DMS53 (cell line): Measurements from ENCODE around the gene BCL7A.
A peak's percentile ranks its signal among the peaks of the same experiment; 100 is the strongest.

Experiments used
- DNase-seq: peaks from one replicate; lab custom pipeline; 2025; lab: John Stamatoyannopoulos, UW

Gene BCL7A

DNA sequence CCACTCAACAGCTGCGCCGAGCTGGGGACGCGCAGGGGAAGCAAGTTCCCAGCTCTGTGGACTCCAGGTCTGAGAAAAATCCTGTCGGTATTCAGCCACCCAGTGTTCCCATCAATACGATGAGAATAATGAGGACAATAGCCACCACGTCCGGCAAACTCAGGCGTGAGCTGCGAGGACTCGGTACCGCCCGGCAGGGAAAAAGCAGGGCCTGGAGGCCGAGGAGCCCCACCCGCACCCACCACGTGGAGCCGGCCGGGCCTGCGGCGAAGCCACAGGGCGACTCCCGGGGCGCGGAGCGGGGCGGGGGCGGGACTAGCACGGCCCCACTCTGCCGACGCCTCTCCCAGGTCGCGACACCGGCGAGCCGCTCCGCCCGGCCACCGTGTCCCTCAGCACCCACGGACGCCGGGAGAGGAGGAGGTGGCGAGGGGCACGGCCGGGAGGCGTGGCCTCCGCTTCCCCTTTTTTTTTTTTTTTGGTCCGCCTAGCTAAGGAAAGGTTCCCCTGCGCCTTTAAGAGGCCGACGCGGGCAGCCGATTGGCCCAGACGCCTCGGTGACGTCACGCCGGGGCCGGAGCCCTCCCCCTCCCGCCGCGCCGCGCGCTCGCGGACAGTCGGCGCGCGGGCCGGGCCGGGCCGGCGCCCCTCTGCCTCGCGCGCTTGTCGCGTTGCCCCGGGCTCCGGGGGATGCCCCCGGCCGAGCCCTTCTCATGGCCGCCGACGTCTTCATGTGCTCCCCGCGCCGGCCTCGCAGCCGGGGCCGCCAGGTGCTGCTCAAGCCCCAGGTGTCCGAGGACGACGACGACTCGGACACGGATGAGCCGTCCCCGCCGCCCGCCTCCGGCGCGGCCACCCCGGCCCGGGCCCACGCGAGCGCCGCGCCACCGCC, 56.7 kb downstream of the BCL7A start, which contains the start of gene MLXIP:
Gene MLXIP, plus strand, starts transcription at position 616 of the 892 bp plus-strand sequence. Its CDS starts 98 bp downstream, at position 714.
- DNase-seq: peak; percentile 98

DNA sequence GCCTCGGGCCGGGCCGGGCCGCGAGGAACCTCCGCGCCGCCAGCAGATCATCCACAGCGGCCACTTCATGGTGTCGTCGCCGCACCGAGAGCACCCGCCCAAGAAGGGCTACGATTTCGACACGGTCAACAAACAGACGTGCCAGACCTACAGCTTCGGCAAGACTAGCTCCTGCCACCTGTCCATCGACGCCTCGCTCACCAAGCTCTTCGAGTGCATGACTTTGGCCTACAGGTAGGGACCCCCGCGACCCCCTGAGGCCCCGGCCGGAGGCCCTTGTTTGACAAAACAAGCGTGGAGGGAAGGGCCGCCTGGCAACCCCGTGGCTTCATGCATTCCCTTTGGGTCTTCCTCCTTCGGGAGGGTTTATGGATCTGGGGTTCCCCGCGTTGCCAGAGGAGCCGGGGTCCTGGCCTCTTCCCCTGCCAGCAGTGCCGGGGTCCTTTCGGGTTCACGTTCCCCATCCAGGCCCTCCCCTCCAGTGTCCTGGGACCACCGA, 57.4 kb downstream of the BCL7A start:
- DNase-seq: peak; percentile 77

DNA sequence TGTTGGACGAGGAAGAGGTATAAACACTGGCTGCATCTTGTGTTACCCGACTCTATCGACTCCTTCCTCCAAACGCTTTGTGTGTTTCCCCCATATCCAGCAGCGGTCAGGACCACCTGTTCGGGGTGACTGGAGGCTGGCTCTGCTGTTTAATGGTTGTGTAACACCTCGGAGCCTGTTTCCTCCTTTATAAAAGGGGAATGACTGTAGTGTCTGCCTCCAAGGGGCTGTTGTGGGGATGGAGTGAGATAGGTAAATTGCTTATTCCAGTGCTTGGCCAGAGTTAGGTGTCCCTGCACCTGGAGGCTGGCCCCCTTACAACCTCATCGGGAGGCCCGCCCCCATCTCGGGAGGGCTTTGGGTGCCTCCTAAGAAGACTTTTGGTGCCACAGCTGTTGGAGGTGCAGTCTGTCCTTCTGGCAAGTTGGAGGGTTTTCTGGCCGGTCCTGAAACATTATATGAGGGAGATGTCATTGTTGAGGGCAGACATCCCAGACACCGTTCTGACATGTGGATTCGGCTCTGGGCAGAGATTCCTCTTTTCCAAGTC, 57.9 kb downstream of the BCL7A start:
- DNase-seq: peak; percentile 52

DNA sequence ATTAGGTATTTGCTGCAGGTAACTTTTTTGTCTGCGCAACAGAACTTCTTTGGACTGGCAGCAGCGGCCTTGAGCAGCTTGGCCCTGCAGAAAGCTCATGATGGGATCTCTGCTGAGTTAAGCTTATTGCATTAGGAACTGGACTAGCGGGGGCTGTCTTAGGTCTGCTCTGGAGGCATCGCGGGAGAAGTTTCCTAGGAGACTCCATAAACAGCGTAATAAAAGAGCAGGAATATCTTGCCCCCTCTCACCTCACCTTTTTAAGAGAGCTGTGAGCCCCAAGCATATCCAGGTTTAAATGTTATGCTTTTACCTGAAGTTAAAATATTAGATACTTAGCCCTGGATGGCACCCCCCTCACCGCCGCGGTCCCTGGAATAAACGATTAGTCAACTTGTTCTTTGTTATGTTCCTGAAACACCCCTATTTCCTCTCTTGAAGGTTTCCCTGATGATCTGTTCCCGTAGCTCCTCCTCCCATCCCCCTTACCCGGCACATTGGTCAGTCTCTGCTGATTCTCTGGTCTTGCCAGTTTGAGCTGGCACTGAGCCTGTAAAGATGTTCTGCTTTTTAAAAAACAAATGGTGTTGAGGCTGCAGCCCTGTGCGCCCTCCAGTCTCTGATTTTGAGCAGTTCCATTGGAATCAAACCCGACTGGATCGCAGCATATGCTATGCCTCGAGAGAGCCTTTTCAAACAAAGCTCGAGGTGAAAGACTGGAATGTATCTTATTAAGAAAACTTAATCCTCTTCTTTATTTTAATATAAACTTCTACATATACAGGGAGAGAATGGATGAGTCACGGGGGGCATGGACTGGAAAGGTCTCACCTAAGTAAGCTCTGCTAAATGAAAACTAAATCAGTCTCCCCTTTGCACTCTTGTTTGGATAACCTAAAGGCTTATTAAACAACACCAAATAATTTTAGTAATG, 58.7 kb downstream of the BCL7A start:
- DNase-seq: peak; percentile 68

DNA sequence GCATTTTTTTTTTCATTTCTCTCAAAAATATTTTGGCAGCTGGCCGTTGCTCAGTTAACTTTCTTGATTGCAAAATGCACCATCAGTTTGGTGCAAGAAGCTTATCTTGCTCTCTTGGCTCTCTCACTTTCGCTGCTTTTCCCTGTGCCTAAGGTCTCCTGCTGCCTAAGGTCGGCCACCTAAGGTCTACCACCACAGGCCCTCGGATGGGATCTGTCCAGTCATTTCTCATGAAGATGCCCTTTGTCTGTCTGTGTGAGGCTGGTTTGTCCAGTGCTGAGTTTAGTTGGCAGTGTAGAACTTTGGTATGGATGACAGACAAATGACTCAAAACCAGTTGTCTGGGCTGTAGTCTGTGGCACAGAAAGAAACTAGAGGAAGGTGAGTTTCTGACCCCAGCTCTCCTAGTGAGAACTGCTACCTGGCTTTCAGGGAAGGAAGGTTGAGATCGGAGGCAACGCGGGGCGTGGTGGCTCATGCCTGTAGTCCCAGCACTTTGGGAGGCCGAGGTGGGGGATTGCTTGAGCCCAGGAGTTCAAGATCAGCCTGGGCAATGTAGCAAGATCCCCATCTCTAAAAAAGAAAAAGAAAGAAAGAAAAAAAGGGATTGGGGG, 59.5 kb downstream of the BCL7A start:
- DNase-seq: no peak

DNA sequence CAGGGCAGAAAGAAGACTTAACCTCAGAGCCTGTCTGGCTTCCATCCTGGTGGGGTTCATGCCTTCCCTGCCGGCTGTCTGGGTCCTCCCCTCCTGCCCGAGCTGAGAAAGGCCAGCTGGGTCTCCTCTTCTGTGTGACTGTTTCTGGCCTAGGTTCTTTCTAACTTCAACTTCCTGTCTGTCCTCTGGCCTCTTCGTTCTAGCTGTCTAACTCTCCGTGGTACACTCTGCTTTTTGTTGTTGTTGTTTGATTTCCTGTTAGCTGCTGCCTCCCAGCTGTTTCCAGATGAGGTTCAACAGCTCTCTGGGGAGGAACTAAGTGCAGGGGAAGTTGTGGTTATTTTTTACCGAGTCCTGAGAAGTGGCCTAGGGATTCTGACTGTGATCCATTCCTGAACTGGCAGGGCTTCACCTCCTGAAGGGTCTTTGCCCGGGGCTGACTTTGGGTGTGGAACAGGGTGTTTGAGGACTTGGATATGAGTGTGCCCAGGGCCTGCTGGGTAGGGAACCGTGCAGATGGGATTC, 60.1 kb downstream of the BCL7A start:
- no peak for DNase-seq

DNA sequence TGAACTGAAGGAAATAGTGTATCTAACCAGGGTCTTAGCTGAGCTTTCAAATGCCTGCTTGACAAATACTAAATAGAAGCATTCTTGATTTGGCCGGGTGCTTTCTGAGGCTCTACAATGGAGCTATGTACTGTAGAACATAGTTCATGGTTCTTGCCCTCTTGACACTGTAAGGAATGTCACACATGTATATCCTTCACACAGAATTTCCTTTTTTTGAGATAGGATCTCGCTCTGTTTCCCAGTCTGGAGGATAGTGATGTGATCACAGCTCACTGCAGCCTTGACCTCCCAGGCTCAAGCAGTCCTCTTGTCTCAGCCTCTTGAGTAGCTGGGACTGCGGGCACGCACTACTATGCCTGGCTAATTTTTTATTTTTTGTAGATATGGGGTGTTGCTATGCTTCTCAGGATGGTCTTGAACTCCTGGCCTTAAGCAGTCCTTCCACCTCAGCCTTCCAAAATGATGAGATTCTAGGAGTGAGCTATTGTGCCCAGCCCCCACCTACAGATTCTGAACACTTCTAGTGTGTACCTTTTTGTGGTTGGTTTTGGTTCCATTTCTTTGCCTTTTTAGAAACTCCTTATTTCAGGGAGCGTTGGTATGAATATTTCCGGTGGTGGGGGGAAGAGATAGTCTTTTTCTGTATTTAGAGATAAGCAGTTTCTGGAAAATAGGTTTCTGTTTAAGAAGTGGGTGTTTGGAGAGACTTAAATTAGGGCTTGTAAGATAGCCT, 61.1 kb downstream of the BCL7A start:
- DNase-seq: no peak

DNA sequence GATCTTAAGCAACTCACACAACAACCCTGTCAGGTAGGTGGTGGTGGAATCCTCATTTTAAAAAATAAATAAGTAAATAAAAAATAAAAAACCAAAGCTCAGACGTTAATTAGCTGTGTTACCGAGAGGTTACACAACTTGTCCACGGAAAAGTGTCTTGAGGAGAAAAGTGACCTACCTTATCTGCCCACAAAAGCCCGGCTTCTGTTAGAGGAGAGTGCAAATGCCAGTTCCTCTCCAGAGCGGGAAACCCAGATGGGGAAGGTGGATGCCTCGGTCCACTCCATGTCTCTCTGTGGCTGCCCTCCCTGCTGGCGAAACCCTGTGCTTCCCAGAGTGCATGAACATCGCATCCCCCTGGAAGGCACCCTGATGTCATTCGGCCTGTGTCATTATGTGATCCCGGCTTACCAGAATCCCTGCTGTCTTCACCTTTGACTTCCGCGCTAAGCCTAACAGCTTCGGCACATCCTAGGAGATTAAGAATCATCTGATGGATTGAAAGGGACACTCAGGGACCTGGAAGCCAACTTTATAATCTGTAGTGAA, 63.2 kb downstream of the BCL7A start:
- no peak for DNase-seq

DNA sequence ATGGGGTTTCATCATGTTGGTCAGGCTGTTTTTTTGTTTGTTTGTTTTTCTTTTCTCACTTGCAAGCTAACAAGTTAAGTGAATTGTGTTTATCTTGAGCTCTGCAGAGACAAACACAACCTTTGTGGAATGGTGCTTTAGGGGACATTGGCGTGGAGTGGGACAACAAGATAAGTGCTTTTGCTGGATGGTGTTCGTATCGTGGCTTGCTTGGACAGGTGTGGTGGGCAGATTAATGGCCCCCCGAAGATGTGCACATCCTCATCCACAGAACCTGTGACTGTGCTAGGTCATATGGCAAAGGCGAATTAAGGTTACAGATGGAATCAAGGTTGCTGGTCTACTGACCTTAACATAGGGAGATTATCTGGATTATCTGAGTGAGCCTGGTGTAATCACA, 63.9 kb downstream of the BCL7A start:
- no peak for DNase-seq

DNA sequence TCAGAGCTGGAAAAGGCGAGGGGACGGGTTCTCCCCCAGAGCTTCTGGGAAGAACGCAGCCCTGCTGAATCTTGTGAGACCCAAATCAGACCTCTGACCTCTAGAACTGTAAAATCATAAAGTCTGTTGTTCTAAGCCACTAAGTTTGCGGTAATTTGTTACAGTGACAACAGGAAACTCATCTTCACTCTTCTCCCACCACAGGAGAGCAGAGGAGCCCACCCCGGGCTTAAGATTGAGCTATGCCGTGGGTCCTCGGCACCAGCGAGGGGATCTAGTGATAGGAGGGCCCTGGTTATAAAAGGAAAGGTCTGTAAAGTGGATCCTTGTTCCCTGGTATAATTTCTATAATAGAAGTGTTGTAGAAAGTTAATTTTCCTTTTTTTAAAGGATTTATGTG, 64.4 kb downstream of the BCL7A start:
- DNase-seq: no peak

DNA sequence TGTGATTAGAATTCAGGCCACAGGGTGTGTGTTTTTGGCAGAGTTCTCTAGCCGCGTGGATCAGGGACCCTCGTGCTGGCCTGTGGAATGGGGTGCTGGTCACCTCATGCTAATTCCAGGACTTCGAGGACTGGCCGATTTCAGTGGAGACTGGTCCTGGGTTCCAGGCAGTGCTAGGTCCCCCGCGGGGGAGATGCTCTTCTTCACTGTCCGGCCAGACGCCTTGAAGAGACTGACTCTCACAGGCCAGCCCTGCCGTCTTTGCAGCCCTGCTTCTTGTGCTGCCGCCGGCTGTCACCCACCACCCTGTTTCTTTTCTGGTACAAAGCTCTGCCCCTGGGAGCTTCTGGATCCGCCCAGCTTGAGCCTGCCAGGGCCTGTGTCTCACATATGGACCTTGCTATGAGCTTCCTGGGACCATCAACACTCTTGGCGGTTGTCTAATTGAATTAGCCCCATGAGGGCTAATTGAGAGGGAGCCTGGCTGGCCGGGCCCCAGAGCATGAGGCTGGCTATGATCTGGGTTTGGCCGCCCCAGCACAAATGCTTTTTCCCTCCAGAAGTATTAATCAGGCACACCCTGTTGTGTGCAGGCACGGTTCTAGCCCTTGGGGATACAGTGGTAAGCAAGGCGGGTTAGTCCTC, 65.1 kb downstream of the BCL7A start:
- DNase-seq: no peak

DNA sequence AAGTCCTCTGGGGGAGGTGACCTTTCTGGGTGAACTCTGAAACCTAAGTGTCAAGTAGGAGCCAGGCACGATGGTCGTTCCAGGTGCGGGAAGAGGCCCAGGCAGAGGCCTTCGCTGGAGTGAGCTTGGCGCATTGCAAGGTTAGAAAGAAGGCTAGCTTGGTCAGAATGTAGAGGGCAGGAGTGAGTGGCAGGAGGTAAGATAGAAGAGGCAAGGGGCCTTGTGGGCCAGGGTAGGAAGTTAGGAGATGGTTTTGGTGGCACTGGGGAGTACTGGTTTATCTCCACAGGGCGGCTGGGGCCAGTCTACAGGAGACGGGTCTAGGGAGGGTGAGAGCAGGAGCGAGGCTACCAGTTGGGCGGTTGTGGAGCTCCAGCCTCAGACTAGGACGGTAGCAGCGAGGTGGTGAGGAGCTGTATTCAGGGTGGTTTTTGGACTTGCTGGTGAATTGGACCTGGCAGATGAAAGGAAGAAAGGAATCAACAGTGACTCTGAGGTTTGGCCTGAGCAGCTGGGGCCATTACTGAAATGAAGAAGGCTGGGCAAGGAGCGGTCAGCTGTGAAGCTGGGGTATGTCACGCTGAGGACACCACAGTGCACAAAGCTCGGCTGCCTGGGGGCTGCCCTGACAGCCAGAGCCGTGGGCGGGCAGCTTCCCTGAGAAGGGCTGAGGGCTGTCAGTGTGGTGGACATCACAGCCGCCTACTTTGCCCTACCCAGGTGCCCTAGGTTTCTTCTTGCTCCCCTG, 65.9 kb downstream of the BCL7A start:
- DNase-seq: no peak

DNA sequence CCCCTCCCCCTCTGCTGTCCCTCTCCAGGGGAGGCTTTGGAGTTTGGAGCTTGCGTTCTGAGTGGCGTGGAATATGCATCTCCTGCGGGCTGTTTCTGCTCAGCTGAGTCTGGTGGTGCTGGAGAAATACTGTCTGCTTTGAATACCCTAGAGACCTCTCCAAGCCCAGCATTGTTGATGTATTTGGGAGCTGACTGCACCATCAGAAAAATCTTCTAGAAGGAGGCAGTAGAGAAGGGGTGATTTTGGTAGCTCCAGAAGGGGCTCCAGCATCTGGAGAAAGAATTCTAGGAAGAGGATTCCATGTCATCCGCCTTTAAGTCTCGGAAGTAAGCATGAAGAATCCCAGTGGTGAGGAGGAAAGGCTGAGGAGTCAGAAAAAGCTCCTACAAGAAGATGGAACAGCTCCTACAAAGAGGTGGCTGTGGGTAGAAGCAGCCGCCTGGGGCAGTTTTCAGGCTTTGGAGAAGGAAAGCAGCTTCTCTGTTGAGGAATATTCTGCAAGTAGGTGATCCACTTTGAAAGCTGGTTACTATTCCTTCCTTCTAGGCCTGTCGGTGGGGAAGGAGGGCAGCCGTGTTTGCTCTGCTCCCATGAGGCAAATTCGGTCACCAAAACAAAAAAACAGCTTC, 66.6 kb downstream of the BCL7A start:
- DNase-seq: no peak

DNA sequence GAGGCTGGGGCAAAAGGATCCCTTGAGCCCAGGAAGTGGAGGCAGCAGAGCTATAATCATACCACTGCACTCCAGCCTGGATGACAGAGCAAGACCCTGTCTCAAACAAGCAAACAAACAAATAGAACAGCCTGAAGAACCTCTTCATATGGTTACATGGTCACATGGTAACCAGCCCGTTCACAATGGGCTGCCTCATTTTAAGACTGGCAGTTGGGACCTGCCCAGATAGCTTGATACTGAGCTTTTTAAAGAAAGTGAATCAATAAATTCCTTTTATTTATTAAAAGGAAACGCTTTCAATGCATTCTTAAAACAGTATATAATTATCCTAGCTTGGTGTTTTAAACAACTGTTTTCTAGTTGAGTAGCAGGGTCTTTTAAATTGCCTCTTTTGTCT, 67.4 kb downstream of the BCL7A start:
- DNase-seq: peak; percentile 39

DNA sequence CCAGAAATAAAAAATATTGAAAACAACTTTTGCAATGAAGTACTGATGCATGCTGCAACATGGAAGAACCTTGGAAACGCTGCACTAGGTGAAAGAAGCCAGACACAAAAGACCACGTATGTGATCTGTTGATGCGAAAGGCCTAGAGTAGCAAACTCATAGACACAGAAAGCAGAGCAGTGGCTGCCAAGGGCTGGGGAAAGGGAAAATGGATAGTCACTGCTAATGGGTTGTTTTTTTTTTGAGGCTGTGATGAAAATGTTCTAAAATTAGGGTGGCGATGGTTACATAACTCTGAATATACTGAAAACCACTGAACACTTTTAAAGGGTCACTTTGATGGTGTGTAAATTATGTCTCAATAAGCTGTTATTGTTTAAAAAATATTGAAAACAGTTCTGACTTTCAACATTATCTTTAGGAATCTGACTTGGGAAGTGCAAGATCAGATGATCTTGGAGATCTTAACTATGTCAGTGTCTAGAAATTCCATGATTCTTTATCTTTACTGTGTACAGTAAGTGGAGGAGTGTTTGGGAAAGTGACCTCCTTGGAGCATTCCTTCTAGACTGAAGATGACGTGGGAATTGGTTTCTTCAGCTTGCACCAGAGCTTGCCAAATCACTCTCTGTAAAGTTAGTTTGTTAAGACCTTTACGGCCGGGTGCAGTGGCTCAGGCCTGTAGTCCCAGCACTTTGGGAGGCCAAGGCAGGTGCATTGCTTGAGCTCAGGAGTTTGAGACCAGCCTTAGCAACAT, 69.3 kb downstream of the BCL7A start:
- no peak for DNase-seq

DNA sequence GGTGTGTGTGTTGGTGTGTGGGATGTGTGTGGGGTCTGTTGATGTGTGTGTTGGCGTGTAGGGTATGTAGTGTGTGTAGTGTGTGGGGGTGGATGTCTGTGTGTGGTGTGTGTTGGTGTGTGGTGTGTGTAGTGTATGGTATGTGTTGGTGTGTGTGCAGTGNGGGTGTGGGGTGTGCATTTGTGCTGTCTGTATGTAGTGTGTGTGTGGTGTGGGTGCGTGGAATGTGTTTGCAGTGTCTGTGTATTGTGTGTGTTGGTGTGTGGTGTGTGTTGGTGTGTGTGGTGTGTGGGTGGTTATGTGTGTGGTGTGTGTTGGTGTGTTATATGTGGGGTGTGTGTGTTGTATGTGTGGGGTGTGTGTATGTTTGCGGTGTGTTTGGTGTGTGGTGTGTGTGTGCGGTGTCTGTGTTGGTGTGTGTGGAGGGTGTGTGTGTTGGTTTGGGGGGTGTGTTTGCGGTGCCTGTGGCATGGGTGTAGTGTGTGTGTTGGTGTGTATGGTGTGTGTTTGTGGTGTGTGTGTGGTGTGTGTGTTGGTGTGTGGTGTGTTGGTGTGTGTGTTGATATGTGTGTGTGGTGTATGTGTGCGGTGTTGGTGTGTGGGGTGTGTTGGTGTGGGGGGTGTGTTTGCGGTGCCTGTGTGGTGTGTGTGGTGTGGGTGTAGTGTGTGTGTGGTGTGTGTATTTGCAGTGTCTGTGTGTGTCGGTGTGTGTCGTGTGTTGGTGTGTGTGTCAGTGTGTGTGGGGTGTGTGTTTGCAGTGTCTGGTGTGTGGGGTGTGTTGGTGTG, 71.6 kb downstream of the BCL7A start:
- no peak for DNase-seq

DNA sequence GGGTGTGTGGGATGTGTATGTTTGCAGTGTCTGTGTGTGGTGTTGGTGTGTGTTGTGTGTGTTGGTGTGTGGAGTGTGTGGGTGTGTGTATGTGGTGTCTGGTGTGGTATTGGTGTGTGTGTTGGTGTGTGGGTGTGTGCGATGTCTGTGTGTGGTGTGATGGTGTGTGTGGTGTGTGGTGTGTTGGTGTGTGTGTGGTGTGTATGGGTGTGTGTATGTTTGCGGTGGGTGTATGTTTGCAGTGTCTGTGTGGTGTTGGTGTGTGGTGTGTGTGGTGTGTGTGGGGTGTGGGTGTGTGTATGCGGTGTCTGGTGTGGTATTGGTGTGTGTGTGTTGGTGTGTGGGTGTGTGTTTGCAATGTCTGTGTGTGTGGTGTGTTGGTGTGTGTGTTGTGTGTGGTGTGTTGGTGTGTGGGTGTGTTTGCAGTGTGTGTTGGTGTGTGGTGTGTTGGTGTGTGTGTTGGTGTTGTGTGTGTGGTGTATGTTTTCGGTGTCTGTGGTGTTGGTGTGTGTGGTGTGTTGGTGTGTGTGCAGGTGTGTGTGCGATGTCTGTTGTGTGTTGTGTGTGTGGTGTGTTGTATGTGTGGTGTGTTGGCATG, 72.6 kb downstream of the BCL7A start:
- DNase-seq: no peak
